Activated CD4-positive, alpha-beta T cell treated with anti-CD3 and anti-CD28 coated beads, Interleukin-2, Interleukin-4, amounts not matched to agents 100 ng/mL and 50 ng/mL, durations not matched to agents 16 hours and 8 hours (primary cell): ENCODE data around the gene STEAP1B.

Experiments
- DNase-seq: peaks from one replicate; pipeline ENCODE4 v3.0.0-alpha.2; 2020; ENCODE audit warnings: low spot score

STEAP1B gene

GRCh38 chr7:22430457-22430856 is 69.5 kb downstream of the STEAP1B start:
- no peak for DNase-seq

- no peak for DNase-seq
These were observed 70.6 kb downstream of the STEAP1B start for GRCh38 chr7:22429386-22429785.

- DNase-seq, result no peak
These were observed 72.1 kb downstream of the STEAP1B start for GRCh38 chr7:22427855-22428254.

GRCh38 chr7:22427104-22427503 is 72.9 kb downstream of the STEAP1B start:
- no peak for DNase-seq

- DNase-seq, result no peak
These were observed 73.4 kb downstream of the STEAP1B start for GRCh38 chr7:22426463-22427094.

- no peak for DNase-seq
These were observed 74.6 kb downstream of the STEAP1B start for GRCh38 chr7:22425361-22425760.

GRCh38 chr7:22422831-22423615 is 77.0 kb downstream of the STEAP1B start:
- DNase-seq, result no peak

GRCh38 chr7:22420973-22421635 is 78.9 kb downstream of the STEAP1B start:
- no peak for DNase-seq

- DNase-seq, result no peak
These were observed 80.0 kb downstream of the STEAP1B start for GRCh38 chr7:22420008-22420407.

GRCh38 chr7:22419488-22419887 is 80.5 kb downstream of the STEAP1B start:
- no peak for DNase-seq

GRCh38 chr7:22418251-22419046 is 81.5 kb downstream of the STEAP1B start:
- DNase-seq, result no peak

GRCh38 chr7:22417841-22418240 is 82.1 kb downstream of the STEAP1B start:
- no peak for DNase-seq

- DNase-seq, result no peak
These were observed 82.6 kb downstream of the STEAP1B start for GRCh38 chr7:22417349-22417748.

GRCh38 chr7:22414424-22414823 is 85.6 kb downstream of the STEAP1B start:
- DNase-seq, result no peak

- no peak for DNase-seq
These were observed 86.8 kb downstream of the STEAP1B start for GRCh38 chr7:22413211-22413610.

GRCh38 chr7:22411977-22412693 is 87.9 kb downstream of the STEAP1B start:
- no peak for DNase-seq

- no peak for DNase-seq
These were observed 93.3 kb downstream of the STEAP1B start for GRCh38 chr7:22406715-22407114.

GRCh38 chr7:22404421-22405023 is 95.5 kb downstream of the STEAP1B start:
- no peak for DNase-seq

GRCh38 chr7:22403344-22403743 is 96.6 kb downstream of the STEAP1B start:
- DNase-seq, result no peak

GRCh38 chr7:22402250-22402649 is 97.7 kb downstream of the STEAP1B start:
- peak; percentile 5 for DNase-seq

GRCh38 chr7:22400936-22401553 is 98.9 kb downstream of the STEAP1B start:
- no peak for DNase-seq
